Lower lobe of right lung (tissue), 2 donors: Measurements from ENCODE around the gene SLC22A8. TPM values are rescaled to one million over a fixed set of nuclear protein-coding genes. Genes with fewer than 3 reads are reported as not detected.

ENCODE experiments used
- ATAC-seq, 2 donors: fragments of 200-7000 bp; cut with Tn5 transposase; one replicate each; pipeline ENCODE4 v1.9.1; 2020 to 2022; ENCODE audit warnings: mild to moderate bottlenecking in 2 of 2, moderate library complexity in 2 of 2
- DNase-seq: peaks from one replicate; pipeline ENCODE4 v3.0.0-alpha.2; 2020
- H3K27ac ChIP-seq: fragments of 200-600 bp; one replicate; pipeline ENCODE4 v1.8.0; 2022
- H3K27me3 ChIP-seq: fragments of 200-600 bp; one replicate; pipeline ENCODE4 v1.8.0; 2022; ENCODE audit warnings: low read depth
- H3K36me3 ChIP-seq: fragments of 200-600 bp; one replicate; pipeline ENCODE4 v1.8.0; 2022; ENCODE audit warnings: mild to moderate bottlenecking
- H3K4me1 ChIP-seq: fragments of 200-600 bp; one replicate; pipeline ENCODE4 v1.8.0; 2022
- H3K4me3 ChIP-seq: fragments of 200-600 bp; one replicate; pipeline ENCODE4 v1.8.0; 2022; ENCODE audit warnings: mild to moderate bottlenecking
- H3K9me3 ChIP-seq: fragments of 200-600 bp; one replicate; pipeline ENCODE4 v1.8.0; 2022
- CTCF ChIP-seq: fragments of 200-600 bp; IDR thresholded peaks from one replicate; pipeline ENCODE4 v1.8.0; 2022; ENCODE audit warnings: antibody characterized with exemption, mild to moderate bottlenecking
- intact Hi-C: fragments of 100-400 bp; cut with DNase I; formaldehyde crosslinking; loops from one replicate; pipeline ENCODE4 v1.11.0; 2022
- total RNA-seq: library from RNA; stranded (reverse); fragmentation: NEBNext Ultra II Directional; extraction: Animal tissue kit (Norgen Biotek cat#: 25700); gene quantifications from one replicate; pipeline ENCODE4 v1.2.1, GENCODE V29; 2021
- donor health status: DM: no; HTN: yes; CAD: no; lungs with severe emphysema.

The SLC22A8 gene
- total RNA-seq, 1 donor from 2014 or later, result not detected

DNA sequence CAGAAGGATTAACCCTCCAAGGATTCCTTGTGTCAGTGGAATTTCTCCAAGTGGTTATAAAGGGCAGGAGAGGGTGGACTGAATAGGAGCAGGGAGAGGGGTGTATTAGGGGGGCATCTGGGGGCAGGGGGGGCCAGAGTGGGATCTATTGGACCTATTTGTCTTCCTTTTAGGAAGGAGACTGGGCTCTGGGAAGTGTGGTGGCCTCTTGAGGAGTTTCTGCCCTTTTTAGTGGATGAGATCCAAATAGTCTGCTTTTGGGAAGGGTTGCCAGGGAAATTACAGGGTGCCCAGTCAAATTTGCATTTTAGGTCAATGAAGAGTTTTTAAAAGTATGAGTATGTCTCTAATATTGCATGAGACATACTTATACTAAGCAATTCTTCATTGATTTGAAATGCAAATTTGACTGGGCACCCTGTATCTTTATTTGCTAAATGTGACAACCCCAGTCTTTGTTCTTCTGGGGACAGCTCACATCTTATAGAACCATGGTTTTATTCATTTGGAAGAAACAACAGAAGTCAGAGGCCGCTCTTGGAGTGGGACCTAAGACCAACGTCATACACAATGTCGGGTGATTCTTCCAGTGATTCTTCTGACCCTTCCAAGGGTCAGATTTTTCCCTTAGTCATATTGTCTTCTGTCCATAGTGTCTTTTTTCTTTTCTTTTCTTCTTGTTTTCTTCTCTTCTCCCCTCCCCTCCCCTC lies 30.4 kb downstream of the SLC22A8 start:
- no peaks in the 10 kb centered on the region for H3K27me3 ChIP-seq
- TF ChIP-seq CTCF, result no peak
- H3K4me3 ChIP-seq, result no peak overlapping the region
- DNase-seq (no peak), ATAC-seq (no peak)
- no peaks in the 10 kb centered on the region for H3K36me3 ChIP-seq
- H3K4me1 ChIP-seq, result no peaks in the 10 kb centered on the region
- H3K9me3 ChIP-seq, result no peaks in the 10 kb centered on the region
- intact Hi-C loops, result no loop called here
- no peak overlapping the region for H3K27ac ChIP-seq

DNA sequence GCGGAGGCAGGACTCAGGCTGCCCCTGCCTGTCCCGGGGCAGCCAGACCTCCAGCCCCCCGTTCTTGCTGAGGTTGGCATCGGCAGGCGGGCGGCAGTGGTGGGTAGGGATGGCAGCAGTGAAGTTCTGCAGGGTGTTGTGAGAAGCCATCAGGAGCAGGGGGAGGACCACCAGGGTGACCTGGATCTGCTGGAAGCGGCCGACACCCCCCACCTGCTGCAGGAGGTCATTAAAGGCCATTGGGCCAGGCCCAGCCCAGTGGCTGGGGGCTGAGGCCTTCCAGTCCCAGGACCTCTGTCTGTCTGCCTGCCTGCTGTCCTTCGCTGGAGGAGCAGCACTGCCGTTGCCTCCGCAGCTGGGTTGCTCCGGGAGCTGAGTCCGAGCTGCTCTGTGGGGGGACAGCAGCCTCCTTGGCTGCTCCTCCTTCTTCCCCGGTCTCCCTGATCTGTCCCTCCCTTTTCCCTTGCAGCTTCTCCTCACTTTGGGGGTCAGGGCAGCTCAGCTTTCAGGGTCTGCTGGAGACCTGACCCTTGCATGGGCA lies 31.1 kb downstream of the SLC22A8 start, which contains the start of gene SLC22A6:
Gene SLC22A6 (minus strand): TSS at position 517 of the 541 bp plus-strand sequence. CDS start 277 bp downstream, at position 240.
- DNase-seq (no peak), ATAC-seq (no peak)
- Histone ChIP-seq H3K36me3 (no peaks in the 10 kb centered on the region), H3K27me3 (no peaks in the 10 kb centered on the region), H3K27ac (no peak within 1 kb of the TSS), H3K4me1 (no peaks in the 10 kb centered on the region), H3K9me3 (no peaks in the 10 kb centered on the region), H3K4me3 (no peak within 1 kb of the TSS)
- no peak for TF ChIP-seq CTCF
- intact Hi-C loops, result no loop called here

- no peak overlapping the region for H3K4me3 ChIP-seq
- no peak overlapping the region for H3K27ac ChIP-seq
- no peaks in the 10 kb centered on the region for H3K36me3 ChIP-seq
- no peak for TF ChIP-seq CTCF
- intact Hi-C loops, result no loop called here
- H3K9me3 ChIP-seq, result no peaks in the 10 kb centered on the region
- ATAC-seq (no peak), DNase-seq (no peak)
- no peaks in the 10 kb centered on the region for H3K4me1 ChIP-seq
- H3K27me3 ChIP-seq, result no peaks in the 10 kb centered on the region
Measured at GRCh38 chr11:62983536-62984199, 32.0 kb downstream of the SLC22A8 start.

- Histone ChIP-seq H3K27ac (no peak overlapping the region), H3K36me3 (no peaks in the 10 kb centered on the region), H3K4me3 (no peak overlapping the region), H3K27me3 (no peaks in the 10 kb centered on the region), H3K9me3 (no peaks in the 10 kb centered on the region), H3K4me1 (no peaks in the 10 kb centered on the region)
- no peak for DNase-seq
- ATAC-seq, result no peak
- intact Hi-C loops, result no loop called here
- TF ChIP-seq CTCF, result no peak
Measured at GRCh38 chr11:62981743-62982142, 33.9 kb downstream of the SLC22A8 start.

DNA sequence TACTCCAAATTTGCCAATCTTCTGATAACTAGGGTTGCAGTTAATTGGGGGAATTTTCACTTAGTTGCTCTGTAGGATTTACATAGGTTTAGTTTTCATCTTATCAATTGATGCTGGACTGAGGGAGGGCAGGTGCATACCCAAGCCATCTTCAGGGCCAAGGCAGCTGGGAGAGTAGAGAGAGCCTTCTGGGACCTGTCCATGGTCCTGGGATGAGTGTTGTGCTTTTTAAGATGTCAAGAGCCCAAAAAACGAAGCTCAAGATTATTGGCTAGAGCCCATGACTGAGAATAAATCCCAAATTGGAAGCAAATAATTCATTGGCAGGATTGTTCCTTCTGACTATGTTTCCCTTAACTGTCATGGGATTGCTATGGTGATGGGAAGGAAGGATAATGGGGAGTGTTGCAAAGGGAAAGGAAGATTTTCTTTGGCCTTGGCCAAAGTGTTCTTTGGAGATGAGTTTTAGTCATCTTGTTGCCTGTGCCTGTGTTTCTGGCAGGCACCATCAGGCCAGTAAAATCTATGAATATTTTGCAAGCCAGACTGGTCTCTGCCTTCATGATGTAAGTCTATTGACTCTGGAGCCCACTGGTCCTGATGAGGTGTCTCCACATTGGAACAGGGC lies 35.4 kb downstream of the SLC22A8 start:
- H3K27ac ChIP-seq, result no peak overlapping the region
- no peaks in the 10 kb centered on the region for H3K4me1 ChIP-seq
- TF ChIP-seq CTCF, result no peak
- H3K9me3 ChIP-seq, result no peaks in the 10 kb centered on the region
- ATAC-seq (no peak), DNase-seq (no peak)
- H3K4me3 ChIP-seq, result no peak overlapping the region
- peaks cover 2% of the 10 kb centered on the region for H3K27me3 ChIP-seq
- H3K36me3 ChIP-seq, result no peaks in the 10 kb centered on the region
- intact Hi-C loops, result no loop called here
